ENCODE measurements around the gene ACD. TPM values are rescaled to one million over a fixed set of nuclear protein-coding genes. Genes with fewer than 3 reads are reported as not detected.

Gene ACD
- total and polyA plus RNA-seq, 2 of the 8 experiments (the other 6 are each of a cell fraction or from before 2014, with no cell fraction given): 34.8 to 58.0 TPM

DNA sequence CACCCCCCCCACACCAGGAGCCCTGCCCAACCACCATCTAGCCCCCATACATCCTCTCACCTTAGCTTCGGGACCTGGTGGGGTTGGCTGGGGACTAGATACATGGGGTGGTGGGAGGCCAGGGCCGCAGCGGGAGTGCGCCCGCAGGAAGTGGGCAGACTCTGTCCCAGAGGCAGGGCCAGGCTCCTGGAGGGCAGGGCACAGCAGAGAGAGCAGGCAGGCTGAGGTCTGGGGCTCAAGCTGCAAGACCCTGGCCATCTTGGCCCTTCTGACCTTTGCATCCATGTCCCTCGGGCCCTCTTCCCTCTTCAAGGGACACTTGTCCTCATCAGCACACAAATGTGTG is 3.8 kb upstream of the ACD start:
- Histone ChIP-seq H2BK15ac (ENCODE audit: low read length) (peak overlapping the region; percentile 95; the same call in 1 of the 2 replicates), H3K27me3 (replicated peaks in 1 of 4; ENCODE audit: control insufficient read depth in 3 of 4, extremely low read depth in 1 of 4, insufficient read depth in 3 of 4, low read length in 3 of 4) (peaks cover 0 to 3% (median under 1%) of the 10 kb centered on the region in 4 experiments; a peak in 2 of 7 replicates), H3K27ac (ENCODE audit: low read depth, low read length) (no peak overlapping the region), H3K79me2 (ENCODE audit: control insufficient read depth in 1 of 2, insufficient read depth in 2 of 2, low read length in 2 of 2) (no peaks in the 10 kb centered on the region), H2BK5ac (ENCODE audit: low read depth, low read length) (no peak overlapping the region), H3K56ac (replicated peaks; ENCODE audit: insufficient read length, low read depth, low read length) (no peak overlapping the region), H3K18ac (ENCODE audit: extremely low read depth, low read length) (no peak overlapping the region), H4K20me1 (replicated peaks in 1 of 2; ENCODE audit: control insufficient read depth in 1 of 2, insufficient read depth in 2 of 2, low read length in 2 of 2) (peaks cover 5% of the 10 kb centered on the region in 2 experiments), H3K9me3 (ENCODE audit: insufficient read depth in 2 of 2, low read depth in 1 of 2, low read length in 1 of 2) (no peaks in the 10 kb centered on the region), H3K23me2 (ENCODE audit: low read depth, low read length) (peaks cover 27% of the 10 kb centered on the region), H3K14ac (ENCODE audit: insufficient read length) (no peak overlapping the region), H4K91ac (replicated peaks; ENCODE audit: insufficient read length, low read length) (no peak overlapping the region), H3K9ac (replicated peaks in 1 of 4; ENCODE audit: extremely low read depth in 1 of 4, low read depth in 3 of 4, low read length in 3 of 4) (no peak overlapping the region), H2BK20ac (ENCODE audit: low read length) (no peak overlapping the region), H3K79me1 (ENCODE audit: low read depth, low read length) (no peaks in the 10 kb centered on the region), H2AK5ac (ENCODE audit: low read depth, low read length) (no peak overlapping the region), H4K5ac (ENCODE audit: insufficient read length, low read depth, low read length) (no peak overlapping the region), H2AFZ (ENCODE audit: low read length) (no peak overlapping the region), H2BK12ac (ENCODE audit: low read depth, low read length) (no peak overlapping the region), H3K23ac (ENCODE audit: insufficient read length) (no peak overlapping the region), H3K4me1 (replicated peaks in 1 of 4; ENCODE audit: control insufficient read depth in 3 of 4, insufficient read depth in 4 of 4, low read length in 3 of 4) (peaks cover 0 to 33% (median 20%) of the 10 kb centered on the region in 4 experiments; a peak in 5 of 7 replicates), H4K8ac (ENCODE audit: extremely low read depth, insufficient read depth, low read length) (no peak overlapping the region), H3K36me3 (ENCODE audit: control insufficient read depth in 2 of 4, insufficient read depth in 4 of 4, low read length in 3 of 4) (no peaks in the 10 kb centered on the region), H3K4ac (replicated peaks; ENCODE audit: insufficient read length, low read depth, low read length) (no peak overlapping the region), H2BK120ac (replicated peaks; ENCODE audit: low read depth, low read length) (no peak overlapping the region), H3K4me3 (ENCODE audit: extremely low read depth in 1 of 4, insufficient read depth in 2 of 4, low read depth in 3 of 4, low read length in 4 of 4) (no peak overlapping the region), H3K4me2 (ENCODE audit: insufficient read depth in 1 of 2, low read depth in 2 of 2, low read length in 2 of 2) (no peak overlapping the region)
- no peak for DNase-seq (ENCODE audit: low read depth in 1 of 2, low spot score in 2 of 2)
- ChIA-PET CTCF (ENCODE audit: partially characterized antibody) (interaction anchor here (0.5 to 13.7 kb wide), 44 partner anchors 11 to 431 kb away, joined by 3 to 202 read pairs (median 4); partner anchors contain the start of genes ATP6V0D1, CARMIL2, CTCF and NRN1L), POLR2A (ENCODE audit: partially characterized antibody) (interaction anchor here (1.4 to 2.0 kb wide), 5 partner anchors 12 to 221 kb away, joined by 3 to 6 read pairs (median 4); partner anchors contain the start of gene NRN1L)
- WGBS, 2 experiments (ENCODE audit: extremely low coverage in 1 of 2, insufficient coverage in 1 of 2, insufficient read length in 1 of 2, insufficient replicate concordance in 2 of 2, low coverage in 1 of 2, low lambda C conversion rate in 2 of 2, missing lambda C conversion rate in 1 of 2): 91% methylated on average over 6 of the region's 6 CpGs; no CpG with 5 or more reads in 1 of the 2 experiments
- no peak for FAIRE-seq
- TF ChIP-seq NANOG (IDR thresholded peaks at IDR 0.05; ENCODE audit: insufficient read depth, low read depth, low read length, poor library complexity, severe bottlenecking) (no peak), EGR1 (IDR thresholded peaks at IDR 0.05; ENCODE audit: borderline replicate concordance, low read depth, low read length) (no peak), POU5F1 (IDR thresholded peaks at IDR 0.05; ENCODE audit: low read depth, low read length) (no peak), FOSL1 (IDR thresholded peaks at IDR 0.05; ENCODE audit: insufficient read depth, low read depth, low read length) (no peak), RXRA (IDR thresholded peaks at IDR 0.05; ENCODE audit: insufficient read depth, low read depth, low read length) (no peak), HDAC2 (IDR thresholded peaks at IDR 0.05; ENCODE audit: borderline replicate concordance in 1 of 2, low read depth in 2 of 2, low read length in 2 of 2) (no peak), CHD1 (IDR thresholded peaks at IDR 0.05; ENCODE audit: low read depth, low read length) (no peak)
